ENCODE results near the gene MLLT10.

GRCh38 chr10:21747809-21748208 is 213.8 kb downstream of the MLLT10 start:
- TF ChIP-seq, protein P1, sequence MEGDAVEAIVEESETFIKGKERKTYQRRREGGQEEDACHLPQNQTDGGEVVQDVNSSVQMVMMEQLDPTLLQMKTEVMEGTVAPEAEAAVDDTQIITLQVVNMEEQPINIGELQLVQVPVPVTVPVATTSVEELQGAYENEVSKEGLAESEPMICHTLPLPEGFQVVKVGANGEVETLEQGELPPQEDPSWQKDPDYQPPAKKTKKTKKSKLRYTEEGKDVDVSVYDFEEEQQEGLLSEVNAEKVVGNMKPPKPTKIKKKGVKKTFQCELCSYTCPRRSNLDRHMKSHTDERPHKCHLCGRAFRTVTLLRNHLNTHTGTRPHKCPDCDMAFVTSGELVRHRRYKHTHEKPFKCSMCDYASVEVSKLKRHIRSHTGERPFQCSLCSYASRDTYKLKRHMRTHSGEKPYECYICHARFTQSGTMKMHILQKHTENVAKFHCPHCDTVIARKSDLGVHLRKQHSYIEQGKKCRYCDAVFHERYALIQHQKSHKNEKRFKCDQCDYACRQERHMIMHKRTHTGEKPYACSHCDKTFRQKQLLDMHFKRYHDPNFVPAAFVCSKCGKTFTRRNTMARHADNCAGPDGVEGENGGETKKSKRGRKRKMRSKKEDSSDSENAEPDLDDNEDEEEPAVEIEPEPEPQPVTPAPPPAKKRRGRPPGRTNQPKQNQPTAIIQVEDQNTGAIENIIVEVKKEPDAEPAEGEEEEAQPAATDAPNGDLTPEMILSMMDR (IDR thresholded peaks at IDR 0.05) = no peak
- no peak for TF ChIP-seq POLR2A (IDR thresholded peaks at IDR 0.05; ENCODE audit: low read depth)

Measured in esophagus muscularis mucosa (tissue), 3 donors.